HG03571 (cell line): ENCODE data around the gene ST6GALNAC3.

ENCODE experiments used
- ATAC-seq: cut with Tn5 transposase; IDR thresholded peaks from one replicate; pipeline ENCODE4 v1.9.1; 2021; ENCODE audit not compliant: unreplicated experiment

The ST6GALNAC3 gene

DNA sequence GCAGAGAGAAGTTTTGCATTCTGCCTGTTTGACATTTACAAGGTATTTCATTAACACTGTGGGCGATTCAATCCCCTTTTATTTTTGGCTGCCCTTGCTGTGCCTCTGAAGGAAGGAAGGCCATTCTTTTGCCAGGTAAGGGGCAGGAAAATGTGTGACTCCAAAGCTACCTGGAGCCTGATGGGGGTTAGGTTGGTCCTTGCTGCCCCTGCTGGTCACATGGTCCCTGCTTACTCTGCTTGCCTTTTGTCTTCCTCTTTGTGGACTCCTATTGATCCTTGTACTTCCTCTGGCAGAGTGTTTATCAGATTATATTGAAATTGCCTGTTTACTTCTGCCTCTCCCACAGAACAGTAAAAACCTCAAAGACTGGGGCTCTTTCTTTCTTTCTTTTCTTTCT lies 65.7 kb downstream of the ST6GALNAC3 start:
- no peak for ATAC-seq

DNA sequence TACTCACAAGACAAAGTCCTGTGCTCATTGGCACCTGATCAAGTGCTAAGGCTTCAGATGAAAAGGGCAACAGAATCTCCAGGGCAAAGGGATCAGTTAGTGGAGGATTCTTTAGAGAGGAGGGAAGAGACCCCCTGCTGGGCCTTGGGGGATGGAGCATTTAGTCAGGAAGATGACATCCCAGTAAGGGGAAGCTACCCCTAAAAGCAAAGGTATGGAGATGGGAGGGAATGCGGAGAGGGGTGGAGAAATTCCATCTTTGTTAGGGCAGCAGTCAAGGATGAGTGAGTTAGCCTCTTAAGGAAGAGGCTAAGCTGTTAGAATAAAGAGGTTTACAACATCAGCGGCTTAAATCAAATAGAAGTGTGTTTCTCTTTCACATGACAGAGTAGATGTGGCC lies 67.4 kb downstream of the ST6GALNAC3 start:
- no peak for ATAC-seq

DNA sequence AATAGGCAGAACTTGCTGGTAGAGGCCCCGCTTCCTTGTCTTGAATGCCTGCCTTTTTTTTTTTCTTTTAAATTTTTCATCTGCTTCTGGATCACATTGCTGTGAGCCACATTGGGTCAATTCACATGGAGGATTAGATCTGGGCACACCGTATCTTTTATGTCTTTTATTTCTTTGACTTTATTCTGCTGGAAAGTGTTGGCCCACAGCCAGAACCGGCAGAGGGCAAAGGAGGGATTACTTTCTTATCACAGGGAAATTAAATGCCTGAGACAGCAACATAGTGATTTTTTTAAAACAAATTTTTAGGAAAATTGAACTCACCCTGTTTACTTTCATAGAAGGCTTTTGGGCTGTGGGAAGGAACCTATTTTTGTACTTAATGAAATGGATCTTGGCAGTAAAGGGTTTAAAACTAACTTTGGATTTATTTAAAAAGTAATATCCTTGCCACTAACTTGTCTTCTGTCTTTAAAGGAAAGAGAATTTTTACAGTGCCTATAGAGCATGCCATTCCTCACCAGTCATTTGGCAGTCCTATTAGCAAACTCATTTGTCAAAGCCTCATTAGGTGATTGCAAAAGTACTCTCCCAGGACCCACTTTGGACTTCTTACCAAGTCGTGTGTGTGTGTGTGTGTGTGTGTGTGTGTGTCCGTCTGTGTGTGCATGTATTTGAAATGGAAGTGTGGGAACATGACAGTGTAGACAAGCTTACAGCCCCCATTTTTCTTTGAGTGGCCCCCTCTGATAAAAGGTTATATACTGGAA lies 68.4 kb downstream of the ST6GALNAC3 start:
- no peak for ATAC-seq

DNA sequence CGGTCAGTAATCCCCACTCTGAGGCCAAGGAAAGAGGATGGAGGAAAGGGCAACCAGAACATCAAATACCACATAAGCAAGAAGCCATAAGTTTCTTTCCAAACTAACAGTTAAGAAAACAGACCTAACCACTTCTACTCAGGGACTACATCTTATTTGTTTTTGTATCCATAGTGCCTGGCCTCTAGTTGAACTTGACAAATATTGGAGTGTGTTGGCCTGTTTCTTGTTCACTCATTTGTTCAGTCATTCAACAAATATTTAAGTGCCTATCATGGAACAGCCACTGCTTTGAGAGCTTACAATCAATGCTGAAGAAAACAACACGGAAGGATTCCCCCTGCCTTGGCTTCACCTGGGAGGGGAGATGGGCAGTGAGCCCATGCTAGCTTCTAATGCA lies 69.7 kb downstream of the ST6GALNAC3 start:
- no peak for ATAC-seq

DNA sequence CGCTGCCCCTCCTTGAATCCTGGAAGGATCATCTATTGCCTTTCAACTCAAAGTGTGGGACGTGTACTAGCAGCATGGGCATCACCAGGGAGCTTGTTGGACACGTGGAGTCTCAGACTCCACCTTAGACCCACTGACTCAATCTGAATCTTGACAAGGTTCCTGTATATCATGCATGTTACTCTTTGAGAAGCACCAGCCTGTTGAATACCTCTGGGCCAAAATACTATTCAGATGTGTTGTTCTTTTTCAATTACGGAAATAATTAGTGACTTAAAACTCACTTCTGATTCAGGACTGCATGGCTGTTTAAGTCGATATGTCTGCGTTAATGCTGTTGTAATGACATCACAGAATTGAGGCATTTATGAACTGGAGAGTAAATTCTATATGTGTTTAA lies 70.8 kb downstream of the ST6GALNAC3 start:
- ATAC-seq, result no peak

DNA sequence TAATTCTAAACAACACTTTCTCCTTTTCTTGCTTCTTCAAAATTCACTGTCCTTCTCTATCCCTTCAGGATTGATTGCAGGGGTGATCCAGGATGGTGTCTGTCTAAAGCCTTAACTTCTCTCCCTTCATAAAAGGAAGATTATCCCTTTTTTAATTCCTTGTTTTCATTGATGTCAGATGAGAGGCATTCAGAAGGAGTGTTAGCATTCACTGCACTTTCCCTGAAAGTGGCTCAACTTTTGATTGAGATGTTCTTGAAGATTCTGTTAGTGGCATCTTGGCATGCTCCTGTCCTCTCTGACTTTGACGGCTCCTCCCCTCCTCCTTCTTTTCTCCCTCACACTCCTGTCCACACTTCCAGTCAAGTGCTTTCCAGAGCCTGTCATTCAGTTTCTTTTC lies 71.6 kb downstream of the ST6GALNAC3 start:
- no peak for ATAC-seq

DNA sequence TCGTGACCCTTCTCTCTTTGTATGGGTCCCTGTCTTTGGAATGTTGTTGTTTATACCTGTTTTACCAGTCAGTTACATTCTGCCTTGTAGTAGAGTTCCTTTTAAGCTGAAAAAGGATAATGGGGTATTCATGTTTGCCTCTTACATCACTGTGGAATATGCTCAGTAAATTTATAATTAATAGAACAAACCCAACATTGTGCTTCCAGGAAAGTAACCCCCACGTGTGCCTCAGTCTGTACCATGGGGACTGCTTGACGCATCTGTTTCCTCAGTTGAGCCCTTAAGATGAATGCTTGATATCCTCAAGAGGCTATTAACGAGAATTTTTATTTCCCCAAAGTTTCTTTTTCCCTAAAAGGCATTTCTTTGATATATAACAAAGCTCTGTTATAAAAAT lies 73.4 kb downstream of the ST6GALNAC3 start:
- ATAC-seq, result no peak

DNA sequence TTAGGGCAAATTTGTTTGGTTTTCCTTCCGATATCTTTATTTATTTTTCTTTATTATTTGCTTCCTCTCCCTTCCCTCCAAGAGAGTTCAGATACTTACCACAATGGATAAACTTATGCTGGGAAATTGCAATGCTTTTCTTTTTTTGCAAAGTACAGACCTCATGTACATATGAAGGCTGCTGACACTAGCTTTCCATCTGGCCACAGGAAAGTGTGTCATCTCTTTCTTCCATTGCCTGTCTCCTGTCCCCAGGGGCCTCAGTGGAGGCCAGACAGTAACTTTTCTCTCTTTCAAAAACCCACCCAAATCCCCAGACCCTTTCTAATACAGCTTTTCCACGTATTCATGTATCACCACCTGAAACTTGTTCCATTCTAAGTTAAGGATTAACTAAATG lies 73.9 kb downstream of the ST6GALNAC3 start:
- no peak for ATAC-seq

DNA sequence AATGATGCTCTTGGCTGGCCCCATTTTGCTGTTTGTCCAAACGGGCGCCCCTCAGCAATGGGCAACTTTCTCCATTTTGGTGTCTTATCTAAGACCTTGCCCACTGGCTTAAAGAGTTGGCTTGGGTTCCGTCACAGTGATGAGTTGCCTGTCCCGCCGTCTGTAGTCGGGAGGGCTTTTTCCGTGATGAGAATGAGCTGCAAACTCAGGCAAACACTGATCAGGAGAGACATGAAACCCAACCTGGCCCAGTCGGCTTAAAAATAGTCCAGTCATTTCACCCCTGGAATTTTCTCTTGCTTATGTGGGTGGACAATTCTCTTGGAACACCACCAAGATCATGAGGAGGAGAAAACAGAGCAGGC lies 79.3 kb downstream of the ST6GALNAC3 start:
- no peak for ATAC-seq

DNA sequence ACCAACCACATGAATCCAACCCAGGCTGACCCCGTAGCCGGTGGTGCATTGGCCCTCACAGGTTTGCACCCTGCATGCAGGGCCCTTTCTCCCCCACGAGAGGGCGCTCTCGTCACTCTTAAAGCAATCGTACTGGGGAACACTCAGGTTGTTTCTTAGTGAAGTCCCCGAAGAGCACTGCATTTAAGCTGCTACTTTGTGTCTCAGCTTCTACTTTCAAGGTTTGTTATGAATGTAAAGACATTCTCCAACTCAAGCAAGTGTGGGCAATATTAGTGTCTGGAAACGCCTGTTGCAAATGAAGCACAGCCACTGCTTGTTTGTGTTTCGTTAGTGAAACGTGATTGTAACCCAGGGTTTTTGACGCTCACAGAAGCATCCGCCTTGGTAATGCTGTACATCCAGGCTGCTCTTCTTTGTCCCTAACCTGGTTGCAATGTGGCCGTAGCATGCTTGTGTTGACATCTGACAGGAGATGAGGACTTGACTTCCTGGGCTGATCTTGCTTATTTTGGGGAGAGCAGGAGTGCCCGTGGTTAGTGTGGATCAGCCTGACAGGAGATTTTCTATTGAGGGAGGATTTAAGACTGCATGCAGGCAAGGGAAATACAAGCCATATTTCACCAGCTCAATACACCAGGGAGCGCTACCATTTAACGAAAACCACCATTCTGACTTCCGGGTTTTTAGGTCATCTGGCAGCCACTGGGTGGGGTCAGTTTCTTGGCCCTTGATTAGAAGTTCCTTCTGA lies 79.8 kb downstream of the ST6GALNAC3 start:
- ATAC-seq, result peak; percentile 93

DNA sequence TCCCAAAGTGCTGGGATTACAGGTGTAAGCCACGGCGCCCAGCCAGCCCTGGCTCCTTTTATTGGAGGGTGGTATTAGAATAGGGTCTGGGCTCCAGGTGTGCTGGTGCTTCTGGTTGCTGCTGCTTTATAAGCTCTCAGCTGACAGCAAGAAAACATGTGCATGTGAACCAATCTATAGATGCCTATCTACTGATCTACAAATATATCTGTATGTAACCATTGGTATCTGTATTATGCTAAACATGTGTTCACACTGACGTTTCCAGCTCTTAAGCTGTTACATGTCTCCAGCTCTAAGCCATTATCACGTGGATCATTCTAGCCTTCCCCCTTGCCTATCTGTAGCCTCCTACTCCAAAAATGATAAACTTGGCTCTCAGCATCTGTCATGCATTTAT lies 82.4 kb downstream of the ST6GALNAC3 start:
- ATAC-seq, result no peak

DNA sequence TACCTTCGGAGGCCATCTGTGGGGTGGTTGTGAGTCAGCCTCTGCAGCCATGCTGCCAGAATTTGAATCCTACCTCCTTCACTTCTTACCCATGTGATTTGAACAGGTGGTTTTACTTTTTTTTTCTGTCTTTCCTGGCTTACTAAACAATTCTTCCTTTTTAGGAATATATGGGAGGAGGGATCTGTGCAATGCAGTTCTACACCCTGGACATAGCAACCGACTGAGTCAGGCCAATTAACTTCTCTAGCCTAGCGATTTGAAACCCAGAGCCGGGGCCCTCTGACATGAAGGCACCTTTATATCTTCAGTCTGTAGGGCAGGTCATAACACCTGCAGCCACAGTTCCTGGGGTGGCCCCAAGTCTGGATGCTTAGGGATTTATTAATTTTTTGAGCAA lies 83.6 kb downstream of the ST6GALNAC3 start:
- no peak for ATAC-seq

DNA sequence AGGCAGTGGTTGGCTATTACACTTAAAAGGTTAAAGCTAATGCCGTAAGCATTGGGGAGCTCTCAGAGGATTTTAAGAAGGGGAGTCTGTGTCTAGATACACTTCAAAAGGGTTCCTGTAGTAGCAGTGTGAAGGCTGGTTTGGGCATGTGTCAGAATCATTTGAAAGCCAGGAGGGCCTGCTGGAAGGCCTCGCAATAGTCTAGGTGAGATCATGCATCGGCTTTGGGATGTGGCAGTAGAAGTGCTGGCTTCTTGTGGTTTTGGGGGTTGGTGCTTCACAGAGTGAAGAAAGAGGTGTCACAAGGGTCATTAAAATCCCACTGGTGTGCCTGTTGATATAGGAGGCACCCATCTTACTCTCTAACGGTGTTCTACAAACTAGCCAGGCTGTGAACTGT lies 85.7 kb downstream of the ST6GALNAC3 start:
- no peak for ATAC-seq

DNA sequence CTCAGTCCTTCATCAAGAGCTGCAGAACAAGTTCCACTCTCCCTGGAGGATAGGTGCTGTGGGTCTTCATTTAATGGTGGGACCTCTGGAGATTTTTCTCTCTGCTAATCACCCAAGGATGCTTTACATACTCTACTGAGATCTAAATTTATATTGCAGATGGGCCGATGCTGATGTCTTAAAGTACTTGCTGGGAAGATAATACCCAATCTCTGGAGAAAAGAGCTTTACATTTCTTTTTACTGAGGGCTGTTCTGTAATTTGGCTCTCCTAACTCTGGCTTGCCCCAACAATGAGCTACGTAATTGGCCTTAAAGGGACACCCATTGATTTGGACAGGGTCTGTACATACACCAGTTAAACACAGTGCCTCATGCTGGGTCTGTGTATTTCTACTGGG lies 86.9 kb downstream of the ST6GALNAC3 start:
- ATAC-seq, result no peak

DNA sequence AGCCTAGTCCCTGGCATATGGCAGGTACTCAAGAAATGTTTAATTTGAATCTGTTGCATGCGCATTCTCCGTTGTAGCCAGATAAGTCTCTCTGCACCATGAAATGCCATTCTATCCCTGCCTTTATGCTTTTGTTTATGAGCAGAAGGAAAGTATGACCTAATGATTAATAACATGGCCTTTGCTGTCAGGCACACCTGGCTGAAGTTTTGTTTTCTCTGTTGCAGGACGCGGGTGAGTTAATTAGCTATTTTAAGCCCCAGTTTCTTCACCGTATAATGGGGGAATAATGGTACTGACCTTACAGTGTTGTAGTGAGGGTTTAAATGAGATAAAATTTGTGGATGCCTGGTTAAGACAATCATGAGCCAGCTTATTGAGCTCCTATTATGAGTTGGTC lies 87.7 kb downstream of the ST6GALNAC3 start:
- ATAC-seq, result no peak

DNA sequence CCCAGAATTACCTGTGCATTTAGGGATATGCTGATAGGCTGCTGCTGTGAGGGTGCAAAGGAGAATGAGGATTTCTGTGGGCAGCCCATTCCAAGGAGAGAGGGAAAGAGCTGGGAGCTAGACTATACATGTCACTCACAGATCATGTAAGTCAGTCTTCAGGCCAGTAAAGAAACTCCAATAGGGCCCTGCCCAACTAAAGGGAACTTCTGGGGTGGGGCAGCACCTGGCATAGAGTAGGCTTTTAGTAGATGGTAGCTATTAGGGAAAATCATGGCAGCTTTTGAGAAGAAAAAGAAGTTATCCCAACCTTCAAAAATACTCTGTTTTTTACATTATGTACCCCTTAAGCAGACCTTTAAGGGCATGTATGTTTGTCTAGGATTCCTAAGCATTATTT lies 89.6 kb downstream of the ST6GALNAC3 start:
- no peak for ATAC-seq

DNA sequence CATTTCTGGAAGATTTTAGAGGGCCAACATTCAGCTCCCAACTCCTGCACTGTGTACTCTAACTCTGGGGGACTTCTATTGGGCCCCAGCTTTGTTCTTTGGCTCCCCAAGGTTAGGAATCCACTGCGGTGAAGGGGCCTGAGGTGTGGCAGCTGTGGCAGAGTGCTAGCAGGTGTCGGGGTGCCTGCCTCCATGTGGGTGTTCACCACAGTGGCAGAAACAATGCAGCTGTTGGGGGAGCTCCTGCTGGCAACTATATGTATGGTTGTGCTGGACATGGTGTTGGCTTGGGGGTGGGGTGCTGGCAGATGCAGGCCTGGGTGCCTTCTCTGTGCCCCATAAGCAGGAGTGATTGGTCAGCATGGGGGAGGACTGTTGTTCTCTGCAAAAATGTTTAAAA lies 95.5 kb downstream of the ST6GALNAC3 start:
- ATAC-seq, result no peak

DNA sequence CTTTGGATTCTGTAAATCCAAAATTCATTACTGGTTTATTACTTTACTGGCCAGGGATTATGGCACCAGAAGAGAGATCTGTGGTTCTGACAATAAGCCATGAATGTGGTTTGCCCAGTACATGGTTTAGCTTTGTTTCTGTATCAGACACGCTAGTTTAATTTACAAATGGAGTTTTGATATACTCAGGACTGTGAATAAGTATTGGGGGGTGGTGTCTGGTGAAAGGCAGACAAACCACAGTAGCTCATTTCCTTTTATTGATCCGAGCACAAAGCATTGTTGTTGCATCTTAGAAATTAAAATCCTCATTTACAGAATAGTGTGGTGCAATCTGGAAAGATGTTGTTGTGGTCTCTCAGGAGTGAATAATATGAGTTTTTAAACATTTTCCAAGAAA lies 96.0 kb downstream of the ST6GALNAC3 start:
- ATAC-seq, result no peak

DNA sequence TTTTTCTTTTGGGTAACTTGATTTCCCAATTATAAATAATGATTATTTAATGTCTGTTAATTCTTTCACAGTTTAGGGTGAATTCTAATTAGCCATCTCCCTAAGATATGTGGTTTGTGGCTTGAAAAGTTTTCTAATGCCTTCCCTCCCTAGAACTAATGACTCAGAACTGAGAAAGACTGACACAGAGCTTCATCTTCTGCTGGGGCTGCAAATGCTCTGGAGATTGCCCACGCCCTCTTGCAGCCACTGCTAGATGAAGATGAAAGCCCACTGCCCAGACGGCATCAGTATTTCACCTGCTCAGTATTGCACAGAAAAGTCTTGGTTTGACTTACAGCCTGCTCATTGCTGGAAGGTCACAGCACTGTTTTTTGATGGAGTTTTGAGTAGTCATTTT lies 101.5 kb downstream of the ST6GALNAC3 start:
- no peak for ATAC-seq

DNA sequence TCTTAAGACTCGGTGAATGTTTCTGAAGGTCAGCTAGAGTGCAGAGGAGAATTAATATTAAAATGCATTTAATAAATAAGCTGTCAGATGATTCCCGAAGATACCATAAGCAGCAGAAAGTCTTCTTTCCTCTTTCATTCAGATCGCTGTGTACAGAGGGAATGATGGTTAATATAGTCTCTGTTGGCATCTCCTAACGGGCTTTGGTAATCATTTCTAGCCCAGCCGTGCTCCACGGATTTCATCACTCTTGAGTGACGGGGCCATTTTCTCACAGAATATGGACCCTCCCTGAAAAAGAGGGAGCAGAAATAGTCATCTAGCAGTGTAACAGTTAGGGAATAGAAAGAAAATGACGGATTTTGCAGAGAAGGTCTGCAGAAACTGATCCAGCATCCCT lies 103.1 kb downstream of the ST6GALNAC3 start:
- no peak for ATAC-seq

DNA sequence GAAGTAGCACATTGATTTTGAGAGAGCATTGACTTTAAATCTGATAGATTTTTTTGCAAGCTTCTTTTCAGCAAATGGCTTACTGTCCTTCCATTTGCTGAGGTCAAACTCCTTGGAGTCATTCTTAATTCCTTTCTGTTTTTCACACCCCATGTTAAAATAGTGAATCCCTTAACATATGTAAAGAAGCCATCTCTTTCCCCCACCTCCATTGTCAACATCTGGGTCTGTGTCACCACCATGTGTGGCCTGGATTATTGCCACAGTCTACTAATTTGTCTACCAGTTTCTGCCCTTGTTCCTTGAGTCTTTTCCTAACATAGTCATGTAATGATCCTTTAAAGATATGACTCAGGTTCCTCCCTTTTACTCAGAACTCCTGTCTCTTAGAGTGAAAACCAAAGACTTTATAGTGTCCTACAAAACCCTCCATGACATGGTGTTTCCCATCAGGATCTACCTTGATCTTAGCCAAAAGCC lies 104.7 kb downstream of the ST6GALNAC3 start:
- no peak for ATAC-seq

DNA sequence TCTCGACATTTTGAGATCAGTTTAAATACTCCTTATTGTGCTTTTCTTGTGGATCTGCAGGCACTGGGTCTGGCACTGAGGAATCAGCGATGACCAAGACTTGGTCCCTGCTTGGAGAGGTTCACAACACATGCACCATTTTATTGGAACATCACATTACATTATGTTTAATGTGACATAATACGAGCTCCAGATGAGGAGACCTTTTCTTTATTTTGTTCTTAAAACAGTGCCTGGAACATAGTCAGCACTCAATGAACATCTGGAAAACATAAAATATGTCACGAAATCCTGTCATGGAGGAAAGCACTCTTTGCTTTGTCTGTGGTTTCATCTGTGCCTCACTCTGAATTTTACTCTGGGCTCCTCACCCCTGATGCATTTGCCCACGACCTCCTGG lies 110.7 kb downstream of the ST6GALNAC3 start:
- no peak for ATAC-seq
